ENCODE results near the gene PDIA5.

DNA sequence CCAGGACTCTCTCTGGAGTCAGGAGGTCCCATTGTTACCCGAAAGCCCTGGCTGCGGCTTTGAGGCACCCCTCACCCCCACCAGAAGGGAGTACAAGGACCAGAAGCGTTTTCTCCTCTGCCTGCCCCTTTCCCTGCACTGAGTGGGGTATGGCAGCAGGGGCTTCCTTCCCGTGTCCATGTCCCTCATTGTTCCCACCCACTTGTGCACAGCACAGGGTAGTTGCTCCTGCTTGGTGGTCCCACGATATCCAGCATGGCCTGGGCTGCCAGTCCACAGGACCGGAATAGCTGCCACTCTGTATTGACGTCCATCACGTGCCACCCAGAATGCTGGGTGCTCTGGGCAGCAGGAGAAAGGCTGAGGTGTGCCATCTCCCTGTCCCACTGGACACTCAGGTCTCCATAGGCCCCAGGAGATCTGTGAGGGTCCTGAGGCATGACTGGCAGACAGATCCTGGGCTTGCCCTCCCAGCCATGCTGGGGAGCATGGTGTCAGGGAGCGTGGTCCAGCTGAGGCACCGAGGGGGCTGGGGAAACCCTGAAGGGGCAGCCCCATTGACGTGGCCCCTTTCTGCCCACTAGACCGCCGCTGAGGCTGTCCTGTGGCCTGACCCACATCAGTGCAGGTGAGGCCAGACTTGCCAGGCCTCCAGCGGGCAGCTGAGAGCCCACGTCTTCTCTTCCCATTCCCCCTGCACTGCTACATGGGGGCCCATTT, 89.6 kb downstream of the PDIA5 start:
- TF ChIP-seq EZH2 (IDR thresholded peaks at IDR 0.05; ENCODE audit: borderline replicate concordance, insufficient read depth, low read length, poor library complexity, severe bottlenecking) (no peak), EP300 (conservative IDR thresholded peaks at IDR 0.05; ENCODE audit: poor library complexity, severe bottlenecking) (no peak), RAD21 (conservative IDR thresholded peaks at IDR 0.05) (no peak)
- TF ChIP-seq, protein P1, sequence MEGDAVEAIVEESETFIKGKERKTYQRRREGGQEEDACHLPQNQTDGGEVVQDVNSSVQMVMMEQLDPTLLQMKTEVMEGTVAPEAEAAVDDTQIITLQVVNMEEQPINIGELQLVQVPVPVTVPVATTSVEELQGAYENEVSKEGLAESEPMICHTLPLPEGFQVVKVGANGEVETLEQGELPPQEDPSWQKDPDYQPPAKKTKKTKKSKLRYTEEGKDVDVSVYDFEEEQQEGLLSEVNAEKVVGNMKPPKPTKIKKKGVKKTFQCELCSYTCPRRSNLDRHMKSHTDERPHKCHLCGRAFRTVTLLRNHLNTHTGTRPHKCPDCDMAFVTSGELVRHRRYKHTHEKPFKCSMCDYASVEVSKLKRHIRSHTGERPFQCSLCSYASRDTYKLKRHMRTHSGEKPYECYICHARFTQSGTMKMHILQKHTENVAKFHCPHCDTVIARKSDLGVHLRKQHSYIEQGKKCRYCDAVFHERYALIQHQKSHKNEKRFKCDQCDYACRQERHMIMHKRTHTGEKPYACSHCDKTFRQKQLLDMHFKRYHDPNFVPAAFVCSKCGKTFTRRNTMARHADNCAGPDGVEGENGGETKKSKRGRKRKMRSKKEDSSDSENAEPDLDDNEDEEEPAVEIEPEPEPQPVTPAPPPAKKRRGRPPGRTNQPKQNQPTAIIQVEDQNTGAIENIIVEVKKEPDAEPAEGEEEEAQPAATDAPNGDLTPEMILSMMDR (IDR thresholded peaks at IDR 0.05; ENCODE audit: poor library complexity, severe bottlenecking), result no peak
